CD14-positive monocyte (primary cell): ENCODE results near the gene APOL3. TPM values are rescaled to one million over a fixed set of nuclear protein-coding genes. Genes with fewer than 3 reads are reported as not detected.
A peak's percentile ranks its signal among the peaks of the same experiment; 100 is the strongest.
"Not testable (repeated sequence)": the region's sequence is repeated elsewhere in the genome, so short reads cannot be mapped to it uniquely, and the experiment has no call there.

Experiments
- DNase-seq, 3 donors: peaks; one replicate each; pipeline ENCODE4 v3.0.0-alpha.2; 2011 to 2022
- H2AFZ ChIP-seq: 2 replicates; pipeline ENCODE4 v1.6.0; 2012; ENCODE audit warnings: mild to moderate bottlenecking, low read depth, low read length, inconsistent platforms; ENCODE audit not compliant: insufficient read depth, poor library complexity, severe bottlenecking
- H3K27ac ChIP-seq, 2 donors: 1 replicate in 1 of 2; 2 replicates in 1 of 2; pipeline ENCODE4 v1.5.1; 2012 to 2013; ENCODE audit warnings: low read length in 2 of 2, control low read depth in 1 of 2, inconsistent platforms in 1 of 2, low read depth in 1 of 2, mild to moderate bottlenecking in 1 of 2
- H3K27me3 ChIP-seq, 2 donors: one replicate each; pipeline versions ENCODE4 v1.6.0 to v1.6.1; 2011 to 2013; ENCODE audit warnings: low read length in 2 of 2; ENCODE audit not compliant: control insufficient read depth in 2 of 2, insufficient read depth in 2 of 2
- H3K36me3 ChIP-seq, 2 donors: replicated peaks in 1 of 2; 1 replicate in 1 of 2; 2 replicates in 1 of 2; pipeline versions ENCODE4 v1.5.1 to v1.6.1; 2012 to 2013; ENCODE audit warnings: low read length in 2 of 2, control low read depth in 1 of 2, inconsistent platforms in 1 of 2, mild to moderate bottlenecking in 1 of 2; ENCODE audit not compliant: insufficient read depth in 2 of 2, control insufficient read depth in 1 of 2
- H3K4me1 ChIP-seq, 2 donors: 1 replicate in 1 of 2; 2 replicates in 1 of 2; pipeline versions ENCODE4 v1.5.1 to v1.6.1; 2012 to 2013; ENCODE audit warnings: low read length in 2 of 2, control low read depth in 1 of 2, inconsistent platforms in 1 of 2, mild to moderate bottlenecking in 1 of 2, moderate library complexity in 1 of 2; ENCODE audit not compliant: insufficient read depth in 2 of 2, control insufficient read depth in 1 of 2
- H3K4me2 ChIP-seq: replicated peaks from 2 replicates; pipeline ENCODE3; 2012; ENCODE audit warnings: low read length, moderate library complexity, mild to moderate bottlenecking; ENCODE audit not compliant: poor library complexity, severe bottlenecking; ENCODE audit errors: extremely low read depth
- H3K4me3 ChIP-seq, 3 experiments: fragments of 200-600 bp in 1 of 3; sonication (generic) in 1 of 3; replicated peaks in 1 of 3; 1 replicate in 2 of 3; 2 replicates in 1 of 3; pipeline ENCODE4 v1.5.1; 2011 to 2013; ENCODE audit warnings: low read length in 3 of 3, mild to moderate bottlenecking in 3 of 3, control low read depth in 2 of 3, low read depth in 2 of 3, inconsistent platforms in 1 of 3, moderate library complexity in 1 of 3
- H3K79me2 ChIP-seq: 2 replicates; pipeline ENCODE4 v1.6.0; 2012; ENCODE audit warnings: mild to moderate bottlenecking, control low read depth, inconsistent platforms, low read length, moderate library complexity; ENCODE audit not compliant: insufficient read depth
- H3K9ac ChIP-seq: 2 replicates; pipeline ENCODE4 v1.6.0; 2017; ENCODE audit warnings: low read length, mild to moderate bottlenecking; ENCODE audit not compliant: insufficient read depth, poor library complexity, severe bottlenecking
- H3K9me3 ChIP-seq, 2 donors: replicated peaks in 1 of 2; 1 replicate in 1 of 2; 2 replicates in 1 of 2; pipeline versions ENCODE4 v1.5.1 to v1.6.1; 2012 to 2013; ENCODE audit warnings: low read length in 2 of 2, control low read depth in 1 of 2; ENCODE audit not compliant: control insufficient read depth in 1 of 2, insufficient read depth in 1 of 2
- H4K20me1 ChIP-seq: 2 replicates; pipeline ENCODE4 v1.6.0; 2012; ENCODE audit warnings: mild to moderate bottlenecking, low read length, control low read depth, moderate library complexity; ENCODE audit not compliant: insufficient read depth
- H3K27ac Mint-ChIP-seq, 7 donors: one replicate each; pipeline ENCODE4 v1.8.0; 2020; ENCODE audit warnings: mild to moderate bottlenecking in 7 of 7, mixed read lengths in 7 of 7, moderate library complexity in 6 of 7, inconsistent platforms in 2 of 7
- H3K27me3 Mint-ChIP-seq, 3 donors: one replicate each; pipeline ENCODE4 v1.8.0; 2021 to 2022; ENCODE audit warnings: low read depth in 3 of 3, mild to moderate bottlenecking in 3 of 3, mixed read lengths in 3 of 3, moderate library complexity in 3 of 3, inconsistent platforms in 1 of 3
- H3K36me3 Mint-ChIP-seq, 2 donors: one replicate each; pipeline ENCODE4 v1.8.0; 2020; ENCODE audit warnings: mixed read lengths in 2 of 2, inconsistent platforms in 1 of 2, mild to moderate bottlenecking in 1 of 2
- H3K4me1 Mint-ChIP-seq: one replicate; pipeline ENCODE4 v1.8.0; 2020; ENCODE audit warnings: mild to moderate bottlenecking, mixed read lengths
- H3K4me3 Mint-ChIP-seq, 2 donors: one replicate each; pipeline ENCODE4 v1.8.0; 2020; ENCODE audit warnings: mild to moderate bottlenecking in 2 of 2, mixed read lengths in 2 of 2, moderate library complexity in 1 of 2
- H3K9me3 Mint-ChIP-seq, 7 donors: one replicate each; pipeline ENCODE4 v1.8.0; 2020 to 2022; ENCODE audit warnings: mixed read lengths in 7 of 7, mild to moderate bottlenecking in 6 of 7, moderate library complexity in 6 of 7, inconsistent platforms in 2 of 7
- WGBS: methylation state at CpG from one replicate; pipeline ENCODE4 v1.1.5; 2013; ENCODE audit warnings: missing lambda C conversion rate; ENCODE audit not compliant: insufficient coverage; 5-methylcytosine and 5-hydroxymethylcytosine counted together
- intact Hi-C, 2 donors: fragments of 100-400 bp; cut with micrococcal nuclease; formaldehyde crosslinking; loops; one replicate each; pipeline versions ENCODE4 v1.15.0 to v1.15.1; 2023
- polyA plus RNA-seq, 3 donors: library from polyadenylated mRNA; depleted of rRNA in 1 of 3; unstranded in 2 of 3; stranded (reverse) in 1 of 3; fragments of 300-500 nt in 2 of 3; fragments of >200 nt in 1 of 3; fragmentation: Illumina TruSeq in 2 of 3; gene quantifications; 1 replicate in 2 of 3; 2 replicates in 1 of 3; pipeline ENCODE4 v1.2.3, GENCODE V29; 2012 to 2021
- TF ChIP-seq, protein P1 (sequence below): fragments of 200-600 bp; IDR thresholded peaks from one replicate; pipeline ENCODE4 v1.8.0; 2022; ENCODE audit warnings: antibody characterized with exemption, mild to moderate bottlenecking

APOL3 gene
- polyA plus RNA-seq, 3 donors = 39.9 to 97.0 (median 61.3) TPM

DNA sequence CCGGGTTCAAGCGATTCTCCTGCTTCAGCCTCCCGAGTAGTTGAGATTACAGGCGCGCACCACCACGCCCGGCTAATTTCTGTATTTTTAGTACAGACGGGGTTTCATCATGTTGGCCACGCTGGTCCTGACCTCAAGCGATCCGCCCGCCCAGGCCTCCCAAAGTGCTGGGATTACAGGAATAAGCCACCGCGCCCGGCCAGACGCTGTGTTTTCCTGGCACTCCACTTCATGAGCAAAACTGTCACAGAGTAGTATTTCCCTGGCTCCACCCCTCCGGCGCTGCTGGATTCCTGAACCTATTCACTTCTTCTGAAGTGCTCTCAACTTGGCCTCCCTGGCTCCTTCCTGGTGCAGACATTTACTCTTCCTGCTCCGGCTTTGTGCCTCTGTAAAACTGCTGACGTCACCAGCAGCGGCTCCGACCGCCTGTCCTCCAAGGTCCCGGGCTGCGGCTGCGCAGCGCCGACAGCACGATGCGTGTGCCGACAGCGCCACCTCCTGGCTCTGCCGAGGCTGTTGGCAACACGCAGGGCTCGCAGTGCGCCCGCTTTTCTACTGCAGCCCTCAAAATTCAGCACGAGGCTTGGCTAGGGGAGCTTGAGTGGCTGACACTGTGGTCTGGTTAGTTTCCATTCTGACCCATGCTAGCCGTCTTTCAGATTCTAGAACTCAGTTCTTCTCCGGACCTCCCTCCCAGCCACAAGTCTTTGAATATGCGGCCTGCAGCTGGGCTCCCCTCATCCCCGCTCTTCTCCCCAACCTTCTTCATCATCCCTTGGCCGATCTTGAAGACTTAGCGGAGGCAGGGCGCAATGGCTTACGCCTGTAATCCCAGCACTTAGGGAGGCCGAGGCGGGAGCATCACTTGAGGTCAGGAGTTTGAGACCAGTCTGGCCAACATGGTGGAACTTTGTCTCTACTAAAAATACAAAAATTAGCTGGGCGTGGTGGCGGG is 36.6 kb downstream of the APOL3 start:
- TF ChIP-seq, protein P1, sequence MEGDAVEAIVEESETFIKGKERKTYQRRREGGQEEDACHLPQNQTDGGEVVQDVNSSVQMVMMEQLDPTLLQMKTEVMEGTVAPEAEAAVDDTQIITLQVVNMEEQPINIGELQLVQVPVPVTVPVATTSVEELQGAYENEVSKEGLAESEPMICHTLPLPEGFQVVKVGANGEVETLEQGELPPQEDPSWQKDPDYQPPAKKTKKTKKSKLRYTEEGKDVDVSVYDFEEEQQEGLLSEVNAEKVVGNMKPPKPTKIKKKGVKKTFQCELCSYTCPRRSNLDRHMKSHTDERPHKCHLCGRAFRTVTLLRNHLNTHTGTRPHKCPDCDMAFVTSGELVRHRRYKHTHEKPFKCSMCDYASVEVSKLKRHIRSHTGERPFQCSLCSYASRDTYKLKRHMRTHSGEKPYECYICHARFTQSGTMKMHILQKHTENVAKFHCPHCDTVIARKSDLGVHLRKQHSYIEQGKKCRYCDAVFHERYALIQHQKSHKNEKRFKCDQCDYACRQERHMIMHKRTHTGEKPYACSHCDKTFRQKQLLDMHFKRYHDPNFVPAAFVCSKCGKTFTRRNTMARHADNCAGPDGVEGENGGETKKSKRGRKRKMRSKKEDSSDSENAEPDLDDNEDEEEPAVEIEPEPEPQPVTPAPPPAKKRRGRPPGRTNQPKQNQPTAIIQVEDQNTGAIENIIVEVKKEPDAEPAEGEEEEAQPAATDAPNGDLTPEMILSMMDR = peak; percentile 97
- H3K9me3 ChIP-seq = no peaks in the 10 kb centered on the region
- H3K4me2 ChIP-seq = peak overlapping the region; percentile 49
- DNase-seq = peak; percentile 96
- H3K27me3 ChIP-seq = no peaks in the 10 kb centered on the region
- H3K9ac ChIP-seq = peak overlapping the region; percentile 59
- intact Hi-C loops = loop anchor here (5.0 to 10.0 kb wide), 3 partner anchors 502 to 772 kb away; no protein-coding TSS in a partner anchor
- peak overlapping the region; percentile 84 for H2AFZ ChIP-seq
- peak overlapping the region; percentile 65 to 85 for H3K27ac ChIP-seq
- peaks cover 16 to 19% of the 10 kb centered on the region in 2 donors for H3K4me1 ChIP-seq
- no peaks in the 10 kb centered on the region for H3K79me2 ChIP-seq
- peak overlapping the region; percentile 91 to 98 (median 96) for H3K27ac Mint-ChIP-seq
- H3K36me3 Mint-ChIP-seq = no peaks in the 10 kb centered on the region
- H3K4me1 Mint-ChIP-seq = peaks cover 17% of the 10 kb centered on the region
- WGBS = 32% methylated on average over 43 of the region's 50 CpGs
- H3K27me3 Mint-ChIP-seq = peaks cover 6 to 11% (median 8%) of the 10 kb centered on the region in 3 donors
- peak overlapping the region in 2 of 3 experiments; percentile 22 to 63 for H3K4me3 ChIP-seq
- no peaks in the 10 kb centered on the region for H4K20me1 ChIP-seq
- H3K36me3 ChIP-seq = no peaks in the 10 kb centered on the region
- H3K9me3 Mint-ChIP-seq = peaks cover 0 to 3% (median 1%) of the 10 kb centered on the region in 7 donors
- peak overlapping the region; percentile 70 to 92 for H3K4me3 Mint-ChIP-seq

DNA sequence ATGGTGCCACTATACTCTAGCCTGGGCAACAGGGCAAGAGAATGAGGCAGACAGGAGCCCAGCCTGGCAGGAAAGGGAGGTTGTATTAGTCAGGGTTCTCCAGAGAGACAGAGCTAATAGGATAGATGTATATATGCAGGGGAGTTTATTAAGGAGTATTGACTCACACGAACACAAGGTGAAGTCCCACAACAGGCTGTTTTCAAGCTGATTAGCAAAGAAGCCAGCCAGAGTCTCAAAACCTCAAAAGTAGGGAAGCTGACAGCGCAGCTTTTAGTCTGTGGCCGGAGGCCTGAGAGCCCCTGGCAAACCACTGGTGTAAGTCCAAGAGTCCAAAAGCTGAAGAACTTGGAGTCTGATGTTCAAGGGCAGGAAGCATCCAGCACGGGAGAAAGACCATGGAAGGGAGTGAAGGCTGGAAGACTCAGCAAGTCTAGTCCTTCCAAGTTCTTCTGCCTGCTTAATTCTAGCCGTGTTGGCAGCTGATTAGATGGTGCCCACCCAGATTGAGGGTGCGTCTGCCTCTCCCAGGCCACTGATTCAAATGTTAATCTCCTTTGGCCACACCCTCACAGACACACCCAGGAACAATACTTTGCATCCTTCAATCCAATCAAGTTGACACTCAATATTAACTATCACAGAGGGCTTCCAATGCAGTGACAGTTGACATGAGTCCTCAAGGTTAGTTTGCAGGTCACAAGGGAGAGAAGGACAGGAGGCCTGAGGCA is 39.8 kb downstream of the APOL3 start:
- H3K4me3 Mint-ChIP-seq, H3K27ac ChIP-seq, H3K79me2 ChIP-seq, H3K9me3 Mint-ChIP-seq, H3K9me3 ChIP-seq, H3K27me3 ChIP-seq, H3K9ac ChIP-seq, H3K27me3 Mint-ChIP-seq, H3K36me3 ChIP-seq, H3K36me3 Mint-ChIP-seq, H3K4me3 ChIP-seq, H4K20me1 ChIP-seq, H3K4me2 ChIP-seq, DNase-seq, H2AFZ ChIP-seq, H3K27ac Mint-ChIP-seq: not testable (repeated sequence)
- intact Hi-C loops = loop anchor here (5.0 to 10.0 kb wide), 3 partner anchors 498 to 768 kb away; no protein-coding TSS in a partner anchor
- WGBS = 76% methylated on average over 5 of the region's 6 CpGs
- H3K4me1 Mint-ChIP-seq = peaks cover 17% of the 10 kb centered on the region
- peaks cover 16 to 19% of the 10 kb centered on the region in 2 donors for H3K4me1 ChIP-seq
